Pericardium fibroblast (primary cell): ENCODE data around the gene MEG3. TPM values are rescaled to one million over a fixed set of nuclear protein-coding genes. Genes with fewer than 3 reads are reported as not detected.

ENCODE experiments used
- total RNA-seq: library from RNA; depleted of rRNA; stranded (reverse); fragments of >200 nt; gene quantifications from 2 replicates; pipeline ENCODE4 v1.2.3, GENCODE V29; 2015

MEG3 gene
- total RNA-seq: 117 and 133 TPM in 2 replicates

DNA sequence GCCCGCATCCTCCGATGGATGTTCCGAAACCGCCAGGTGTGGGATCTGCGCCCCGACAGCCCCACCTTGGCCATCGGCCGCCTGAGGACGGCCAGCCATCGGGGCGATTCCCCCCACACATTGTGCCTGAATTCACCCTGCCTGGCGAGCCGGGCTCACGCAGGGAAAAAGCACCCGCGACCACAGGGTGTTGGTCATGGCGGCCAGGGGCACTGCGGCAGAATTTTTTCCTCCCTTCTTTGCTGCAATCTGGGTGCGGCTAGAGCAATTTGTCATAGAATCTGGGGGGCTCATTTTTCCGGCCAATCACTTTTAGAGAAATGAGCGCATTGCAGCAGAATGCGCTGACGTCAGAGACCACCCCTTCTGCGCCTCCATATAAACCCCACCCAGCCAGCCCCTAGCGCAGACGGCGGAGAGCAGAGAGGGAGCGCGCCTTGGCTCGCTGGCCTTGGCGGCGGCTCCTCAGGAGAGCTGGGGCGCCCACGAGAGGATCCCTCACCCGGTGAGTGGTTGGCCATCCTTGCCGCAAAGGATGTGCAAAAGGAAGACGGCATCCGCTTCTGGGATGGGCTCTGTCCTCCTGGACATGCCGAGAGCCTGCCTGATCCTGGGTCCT, at the start of gene MEG3:
TSS of gene MEG3 (plus strand) at position 406 of the 619 bp plus-strand sequence.

DNA sequence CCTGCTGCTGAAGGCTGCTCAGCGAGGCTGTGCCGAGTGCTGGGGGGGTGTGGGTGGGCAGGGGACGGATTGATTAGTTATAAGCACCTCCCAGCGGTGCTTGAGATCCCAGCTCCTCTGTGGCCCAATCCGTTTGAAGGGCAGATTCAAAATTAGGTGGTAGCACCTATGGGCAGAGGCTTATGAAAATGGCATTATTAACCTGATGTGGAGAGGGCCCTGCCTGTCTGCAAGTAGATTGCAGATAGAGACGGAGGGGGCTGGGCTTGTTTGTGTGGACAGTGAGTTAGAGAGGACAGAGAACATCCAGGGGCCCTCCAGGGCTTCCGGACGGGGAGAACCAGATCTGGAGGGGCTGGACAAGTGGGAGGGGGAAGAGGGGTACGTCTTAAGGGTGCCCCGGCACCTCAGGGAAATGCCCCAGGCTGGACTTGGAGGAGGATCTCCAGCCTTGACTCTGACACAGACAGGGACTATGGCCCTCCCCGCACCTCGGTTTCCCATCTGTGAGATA, 77.8 kb downstream of the MEG3 start, which contains the start of gene RTL1:
TSS of gene RTL1 (minus strand) at position 51 of the 514 bp plus-strand sequence. CDS start 18,934 bp downstream, outside the sequence.

Other genes starting within 250 kb of the MEG3 start
- gene BEGAIN, start 238.7 kb upstream of the MEG3 start, total RNA-seq: 0.09 and 0.35 TPM in 2 replicates
- gene DLK1, start 99.2 kb upstream of the MEG3 start, total RNA-seq: 0.34 and 0.47 TPM in 2 replicates
- not detected in 2 replicates for gene RTL1, start 77.6 kb downstream of the MEG3 start, total RNA-seq